Measurements from ENCODE around the gene PRKAG2.
A peak's percentile ranks its signal among the peaks of the same experiment; 100 is the strongest.
"Not testable (repeated sequence)": the region's sequence is repeated elsewhere in the genome, so short reads cannot be mapped to it uniquely, and the experiment has no call there.

The PRKAG2 gene

GRCh38 chr7:151754688-151755130, 122.2 kb downstream of the PRKAG2 start:
- no peak for DNase-seq (ENCODE audit: low read depth in 2 of 3, low spot score in 2 of 3)

- DNase-seq (ENCODE audit: low read depth in 2 of 3, low spot score in 2 of 3) = no peak
Observed at GRCh38 chr7:151754142-151754590, 122.7 kb downstream of the PRKAG2 start.

GRCh38 chr7:151752816-151753595, 123.9 kb downstream of the PRKAG2 start:
- DNase-seq (ENCODE audit: low read depth in 2 of 3, low spot score in 2 of 3) = no peak

DNA sequence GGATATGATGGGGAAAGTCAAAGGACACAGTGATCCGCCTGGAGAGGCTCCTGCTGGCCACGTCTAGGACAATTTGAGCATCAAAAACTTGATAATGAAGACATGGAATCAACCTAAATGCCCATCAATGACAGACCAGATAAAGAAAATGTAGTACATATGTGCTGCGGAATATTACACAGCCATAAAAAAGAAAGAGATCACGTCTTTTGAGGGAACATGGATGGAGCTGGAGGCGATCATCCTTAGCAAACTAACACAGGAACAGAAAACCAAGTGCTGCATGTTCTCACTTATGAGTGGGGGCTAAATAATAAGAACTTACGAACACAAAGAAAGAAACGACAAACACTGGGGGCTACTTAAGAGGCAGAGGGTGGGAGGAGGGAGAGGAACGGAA, 124.9 kb downstream of the PRKAG2 start:
- no peak for DNase-seq (ENCODE audit: low read depth in 2 of 3, low spot score in 2 of 3)

GRCh38 chr7:151748733-151749132, 128.2 kb downstream of the PRKAG2 start:
- no peak for DNase-seq (ENCODE audit: low read depth in 2 of 3, low spot score in 2 of 3)

DNA sequence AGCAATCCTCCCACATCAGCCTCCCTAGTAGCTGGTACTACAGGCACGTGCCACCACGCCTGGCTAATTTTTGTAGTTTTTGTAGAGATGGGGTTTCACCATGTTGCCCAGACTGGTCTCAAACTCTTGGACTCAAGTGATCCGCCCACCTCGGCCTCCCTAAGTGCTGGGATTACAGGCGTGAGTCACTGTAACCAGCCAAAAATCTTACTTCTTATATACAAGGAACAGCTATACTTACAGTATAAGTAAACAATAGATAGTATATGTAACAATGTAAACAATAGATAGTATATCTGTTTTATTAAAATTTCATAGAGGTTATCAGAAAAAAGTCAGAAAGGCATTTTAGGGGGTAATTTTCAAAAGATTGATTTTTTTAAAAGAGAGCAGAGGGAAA, 128.9 kb downstream of the PRKAG2 start:
- DNase-seq (ENCODE audit: low read depth in 2 of 3, low spot score in 2 of 3) = not testable (repeated sequence)

DNA sequence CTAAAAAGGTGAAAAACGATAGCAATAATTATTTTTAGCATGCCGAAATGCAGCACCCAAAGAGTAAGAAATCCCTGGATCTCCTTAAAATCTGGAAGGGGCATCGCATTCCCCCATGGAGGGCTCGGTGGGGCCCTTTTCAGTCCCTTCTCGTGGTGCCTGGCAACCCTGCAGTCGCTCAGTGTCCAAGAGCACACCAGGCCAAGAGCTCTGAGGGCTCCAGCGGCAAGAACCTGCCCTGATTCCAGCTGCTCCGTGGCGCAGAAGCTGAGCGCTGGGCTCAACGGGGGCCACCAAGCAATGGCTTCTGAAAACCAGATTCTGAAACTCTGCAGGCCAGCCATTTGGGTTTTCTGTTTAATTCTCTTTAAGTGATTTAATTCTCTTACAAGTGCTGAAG, 131.2 kb downstream of the PRKAG2 start:
- DNase-seq (ENCODE audit: low read depth in 2 of 3, low spot score in 2 of 3) = no peak

GRCh38 chr7:151744656-151745638, 132.0 kb downstream of the PRKAG2 start:
- DNase-seq (ENCODE audit: low read depth in 2 of 3, low spot score in 2 of 3) = peak in 2 of 3 experiments; percentile 36 to 49

GRCh38 chr7:151744051-151744580, 132.8 kb downstream of the PRKAG2 start:
- no peak for DNase-seq (ENCODE audit: low read depth in 2 of 3, low spot score in 2 of 3)

GRCh38 chr7:151743481-151743983, 133.4 kb downstream of the PRKAG2 start:
- no peak for DNase-seq (ENCODE audit: low read depth in 2 of 3, low spot score in 2 of 3)

GRCh38 chr7:151742713-151743480, 134.0 kb downstream of the PRKAG2 start:
- DNase-seq (ENCODE audit: low read depth in 2 of 3, low spot score in 2 of 3) = no peak

DNA sequence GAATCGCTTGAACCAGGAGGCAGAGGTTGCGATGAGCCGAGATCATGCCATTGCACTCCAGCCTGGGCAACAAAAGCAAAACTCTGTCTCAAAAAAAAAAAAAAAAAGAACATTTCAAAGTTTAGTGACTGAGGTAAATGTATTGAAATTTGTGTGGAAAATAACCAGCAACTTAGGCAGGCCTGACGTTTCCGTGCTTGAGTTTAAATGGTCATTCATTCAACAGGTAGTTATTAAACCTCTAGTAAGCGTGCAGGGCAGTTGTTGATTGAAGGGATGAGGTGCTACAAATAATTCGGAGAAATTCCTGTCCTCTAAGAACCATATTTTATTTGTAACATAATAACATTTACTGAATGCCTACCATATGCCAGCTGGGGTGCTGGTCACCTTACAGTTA, 135.3 kb downstream of the PRKAG2 start:
- no peak for DNase-seq (ENCODE audit: low read depth in 2 of 3, low spot score in 2 of 3)

DNA sequence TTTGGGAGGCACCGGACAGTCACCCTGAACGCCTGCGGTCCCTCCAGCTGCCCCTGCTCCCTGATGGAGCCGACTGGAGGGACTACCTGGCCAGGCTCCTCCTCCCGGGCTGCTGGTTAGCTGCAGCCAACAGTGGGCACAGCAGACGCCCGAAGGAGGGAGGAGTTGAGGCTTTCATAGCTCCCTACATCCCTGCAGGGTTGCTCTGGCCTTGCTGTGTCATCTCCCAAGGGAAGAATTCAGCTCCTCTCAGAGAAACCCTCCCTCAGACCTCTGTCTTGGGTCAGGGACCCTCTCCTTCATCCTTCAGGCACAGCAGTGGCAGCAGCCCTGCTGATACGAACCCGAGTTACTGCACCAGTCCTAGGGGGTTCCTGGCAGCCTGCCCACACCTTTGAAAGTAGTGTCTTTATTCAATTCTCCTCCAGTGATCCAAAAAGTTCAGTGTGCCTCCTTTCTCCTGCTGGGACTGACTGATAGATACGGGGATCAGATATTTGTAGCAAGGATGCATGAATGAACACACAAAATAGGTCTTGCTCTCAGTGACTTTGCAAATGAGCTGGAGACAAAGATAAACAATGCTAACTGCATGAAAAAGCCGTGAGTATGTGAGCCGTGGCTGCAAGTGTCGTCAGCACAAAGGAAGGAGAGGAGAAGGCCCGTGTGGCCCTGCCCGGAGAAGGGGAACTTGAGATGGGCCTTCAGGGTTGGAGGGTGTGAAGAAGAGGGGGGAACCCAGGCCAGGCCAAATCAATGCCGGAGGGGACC, 136.6 kb downstream of the PRKAG2 start:
- DNase-seq (ENCODE audit: low read depth in 2 of 3, low spot score in 2 of 3) = no peak

GRCh38 chr7:151738925-151739324, 138.0 kb downstream of the PRKAG2 start:
- no peak for DNase-seq (ENCODE audit: low read depth in 2 of 3, low spot score in 2 of 3)

DNA sequence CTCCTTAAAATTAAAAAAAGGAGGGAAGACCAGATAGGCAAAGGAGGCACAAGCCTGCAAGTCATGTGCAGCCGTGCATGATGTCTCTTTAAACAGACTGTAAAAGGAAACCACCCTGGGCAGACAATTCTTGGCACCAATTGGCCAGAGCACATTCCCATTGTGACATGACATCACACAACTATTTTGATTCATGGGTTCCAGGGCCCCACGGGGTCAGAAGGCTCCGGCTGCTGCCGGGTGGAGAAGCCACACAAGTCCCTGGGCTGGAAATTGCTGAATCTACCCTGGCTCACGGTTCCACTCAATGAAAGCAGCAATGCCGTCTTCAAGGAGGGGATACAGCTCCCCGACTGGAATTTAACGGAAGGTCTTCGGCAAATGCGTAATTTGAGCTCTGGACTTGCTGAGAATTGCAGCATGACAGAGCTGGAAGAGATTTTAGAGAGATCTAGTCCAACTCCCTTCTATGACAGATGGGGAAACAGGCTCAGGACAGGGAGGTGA, 140.5 kb downstream of the PRKAG2 start:
- DNase-seq (ENCODE audit: low read depth in 2 of 3, low spot score in 2 of 3) = no peak

DNA sequence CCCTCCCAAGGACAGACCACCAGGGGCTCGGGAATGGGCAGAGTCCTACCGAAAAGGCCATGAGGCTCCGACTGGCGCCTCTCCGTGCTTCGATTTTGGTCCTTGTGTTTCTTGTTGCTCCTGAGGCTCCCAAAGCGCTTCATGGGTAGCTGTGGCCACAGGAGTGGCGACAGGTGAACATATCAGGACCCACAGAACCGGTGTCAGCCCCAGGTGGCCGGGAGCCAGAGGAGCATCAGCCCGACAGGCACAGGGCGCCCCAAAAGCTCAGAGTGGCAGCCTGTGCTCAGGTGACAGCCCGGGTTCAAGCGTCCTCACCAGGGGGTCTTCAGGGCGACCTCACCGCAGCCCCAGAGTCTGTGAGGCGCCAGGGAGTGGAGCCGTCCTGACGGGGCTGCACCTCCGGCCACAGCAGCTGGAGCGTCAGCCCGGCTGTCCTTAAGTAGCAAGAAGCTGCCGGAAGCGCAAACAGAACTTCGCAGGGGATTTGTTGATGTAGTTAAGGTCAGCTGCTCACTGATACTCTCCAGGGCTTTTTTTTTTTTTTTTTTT, 141.0 kb downstream of the PRKAG2 start:
- DNase-seq (ENCODE audit: low read depth in 2 of 3, low spot score in 2 of 3) = no peak

DNA sequence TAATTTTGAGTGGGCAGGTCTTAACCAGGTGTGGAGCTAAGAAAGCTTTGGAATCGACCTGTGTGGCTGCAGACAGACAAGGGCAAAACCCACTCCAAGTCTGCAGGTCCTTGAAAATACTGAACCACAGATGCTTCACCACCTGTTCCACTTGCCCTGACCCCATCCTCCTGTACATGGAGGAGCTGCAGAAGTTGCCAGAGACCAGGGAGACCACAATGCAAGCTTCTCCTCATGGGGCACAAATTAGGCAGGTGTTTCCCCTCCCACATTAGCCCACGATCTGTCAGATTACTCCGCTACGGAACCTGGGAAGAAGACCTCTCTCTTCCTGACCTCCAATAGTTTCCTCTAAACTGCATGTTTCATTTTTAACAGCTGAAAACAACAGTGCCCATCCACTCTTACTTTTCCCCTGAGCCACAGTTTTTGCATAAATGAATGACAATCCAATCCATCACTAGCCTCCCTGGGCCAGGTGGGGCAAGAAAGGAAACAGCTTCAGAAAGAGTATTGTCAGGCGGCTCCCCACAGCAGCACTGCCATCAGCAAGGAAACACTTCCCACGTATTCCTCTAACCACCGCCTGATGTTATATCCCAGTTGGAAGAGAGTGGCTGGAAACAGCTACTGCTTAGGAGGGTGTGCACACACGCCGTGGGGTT, 141.6 kb downstream of the PRKAG2 start:
- no peak for DNase-seq (ENCODE audit: low read depth in 2 of 3, low spot score in 2 of 3)

GRCh38 chr7:151732834-151733592, 143.9 kb downstream of the PRKAG2 start:
- no peak for DNase-seq (ENCODE audit: low read depth in 2 of 3, low spot score in 2 of 3)

Data from activated CD8-positive, alpha-beta memory T cell treated with anti-CD3 and anti-CD28 coated beads for 48 hours (primary cell).